Natural killer cell (primary cell): ENCODE results near the gene CCDC86. TPM values are rescaled to one million over a fixed set of nuclear protein-coding genes. Genes with fewer than 3 reads are reported as not detected.

ENCODE experiments used
- ATAC-seq, 3 donors: fragments of 150-1000 bp in 2 of 3; fragments of 200-7000 bp in 1 of 3; cut with Tn5 transposase; 1 replicate in 1 of 3; 2 replicates in 2 of 3; pipeline ENCODE4 v1.10.0; 2021; ENCODE audit warnings: mild to moderate bottlenecking in 2 of 3, moderate library complexity in 2 of 3
- DNase-seq, 2 donors: peaks; one replicate each; pipeline versions ENCODE4 v3.0.0 to v3.0.0-alpha.2; 2013 to 2021; ENCODE audit warnings: mixed read lengths in 1 of 2
- H3K27ac ChIP-seq: one replicate; pipeline ENCODE4 v1.5.1; 2013; ENCODE audit warnings: mild to moderate bottlenecking, low read length
- H3K27me3 ChIP-seq: one replicate; pipeline ENCODE4 v1.6.1; 2013; ENCODE audit warnings: low read length; ENCODE audit not compliant: control insufficient read depth, insufficient read depth
- H3K36me3 ChIP-seq: one replicate; pipeline ENCODE4 v1.6.1; 2013; ENCODE audit warnings: low read length; ENCODE audit not compliant: control insufficient read depth, insufficient read depth
- H3K4me1 ChIP-seq: one replicate; pipeline ENCODE4 v1.6.1; 2013; ENCODE audit warnings: low read length; ENCODE audit not compliant: control insufficient read depth, insufficient read depth
- H3K4me3 ChIP-seq: one replicate; pipeline ENCODE4 v1.5.1; 2013; ENCODE audit warnings: low read length
- H3K9me3 ChIP-seq: one replicate; pipeline ENCODE4 v1.6.1; 2013; ENCODE audit warnings: low read length; ENCODE audit not compliant: control insufficient read depth, insufficient read depth
- H3K27ac Mint-ChIP-seq, 2 donors: one replicate each; pipeline ENCODE4 v1.8.0; 2022; ENCODE audit warnings: mild to moderate bottlenecking in 2 of 2, mixed read lengths in 2 of 2, moderate library complexity in 1 of 2
- H3K27me3 Mint-ChIP-seq, 2 donors: one replicate each; pipeline ENCODE4 v1.8.0; 2022; ENCODE audit warnings: low read depth in 2 of 2, mixed read lengths in 2 of 2
- H3K36me3 Mint-ChIP-seq: one replicate; pipeline ENCODE4 v1.8.0; 2022; ENCODE audit warnings: mixed read lengths
- H3K4me1 Mint-ChIP-seq, 2 donors: one replicate each; pipeline ENCODE4 v1.8.0; 2022; ENCODE audit warnings: mixed read lengths in 2 of 2
- H3K4me3 Mint-ChIP-seq: one replicate; pipeline ENCODE4 v1.8.0; 2022; ENCODE audit warnings: mild to moderate bottlenecking, moderate library complexity, mixed read lengths
- H3K9me3 Mint-ChIP-seq, 2 donors: one replicate each; pipeline ENCODE4 v1.8.0; 2022; ENCODE audit warnings: mixed read lengths in 2 of 2
- WGBS: methylation state at CpG from one replicate; pipeline ENCODE4 v1.1.7; 2013; ENCODE audit warnings: missing lambda C conversion rate; ENCODE audit not compliant: insufficient coverage; 5-methylcytosine and 5-hydroxymethylcytosine counted together
- intact Hi-C: fragments of 100-400 bp; cut with micrococcal nuclease; formaldehyde crosslinking; loops from one replicate; pipeline ENCODE4 v1.14.2; 2022
- total RNA-seq, 4 donors: library from RNA; stranded (reverse); fragments of 120-200 nt in 1 of 4; gene quantifications; one replicate each; pipeline versions ENCODE4 v1.2.3 to v1.2.4, GENCODE V29; 2013 to 2022
- TF ChIP-seq, protein P1 (sequence below): fragments of 200-600 bp; IDR thresholded peaks from one replicate; pipeline ENCODE4 v1.8.0; 2022; ENCODE audit warnings: antibody characterized with exemption

The CCDC86 gene
- total RNA-seq, 3 donors from 2014 or later (not counting 1 experiment from before 2014, with no cell fraction given): 10.6 to 12.5 (median 10.7) TPM

- 93% methylated on average over 29 of the region's 29 CpGs for WGBS
- no peak overlapping the region for H3K4me3 Mint-ChIP-seq
- H3K4me1 Mint-ChIP-seq: peaks cover 5 to 12% of the 10 kb centered on the region in 2 donors
- H3K27ac Mint-ChIP-seq: no peak overlapping the region
- Histone ChIP-seq H3K27ac (no peak overlapping the region), H3K36me3 (peaks cover 34% of the 10 kb centered on the region), H3K27me3 (no peaks in the 10 kb centered on the region), H3K4me1 (no peaks in the 10 kb centered on the region), H3K9me3 (no peaks in the 10 kb centered on the region), H3K4me3 (no peak overlapping the region)
- TF ChIP-seq, protein P1, sequence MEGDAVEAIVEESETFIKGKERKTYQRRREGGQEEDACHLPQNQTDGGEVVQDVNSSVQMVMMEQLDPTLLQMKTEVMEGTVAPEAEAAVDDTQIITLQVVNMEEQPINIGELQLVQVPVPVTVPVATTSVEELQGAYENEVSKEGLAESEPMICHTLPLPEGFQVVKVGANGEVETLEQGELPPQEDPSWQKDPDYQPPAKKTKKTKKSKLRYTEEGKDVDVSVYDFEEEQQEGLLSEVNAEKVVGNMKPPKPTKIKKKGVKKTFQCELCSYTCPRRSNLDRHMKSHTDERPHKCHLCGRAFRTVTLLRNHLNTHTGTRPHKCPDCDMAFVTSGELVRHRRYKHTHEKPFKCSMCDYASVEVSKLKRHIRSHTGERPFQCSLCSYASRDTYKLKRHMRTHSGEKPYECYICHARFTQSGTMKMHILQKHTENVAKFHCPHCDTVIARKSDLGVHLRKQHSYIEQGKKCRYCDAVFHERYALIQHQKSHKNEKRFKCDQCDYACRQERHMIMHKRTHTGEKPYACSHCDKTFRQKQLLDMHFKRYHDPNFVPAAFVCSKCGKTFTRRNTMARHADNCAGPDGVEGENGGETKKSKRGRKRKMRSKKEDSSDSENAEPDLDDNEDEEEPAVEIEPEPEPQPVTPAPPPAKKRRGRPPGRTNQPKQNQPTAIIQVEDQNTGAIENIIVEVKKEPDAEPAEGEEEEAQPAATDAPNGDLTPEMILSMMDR: no peak
- no peaks in the 10 kb centered on the region for H3K36me3 Mint-ChIP-seq
- ATAC-seq: no peak
- intact Hi-C loops: no loop called here
- no peaks in the 10 kb centered on the region for H3K9me3 Mint-ChIP-seq
- DNase-seq: no peak
- no peaks in the 10 kb centered on the region for H3K27me3 Mint-ChIP-seq
These were observed 8.0 kb downstream of the CCDC86 start for GRCh38 chr11:60849641-60850520.

- Histone ChIP-seq H3K9me3 (no peaks in the 10 kb centered on the region), H3K27ac (no peak overlapping the region), H3K27me3 (no peaks in the 10 kb centered on the region), H3K36me3 (peaks cover 34% of the 10 kb centered on the region), H3K4me1 (no peaks in the 10 kb centered on the region), H3K4me3 (no peak overlapping the region)
- H3K27ac Mint-ChIP-seq: no peak overlapping the region
- H3K36me3 Mint-ChIP-seq: no peaks in the 10 kb centered on the region
- intact Hi-C loops: no loop called here
- ATAC-seq (no peak), DNase-seq (no peak)
- H3K4me3 Mint-ChIP-seq: no peak overlapping the region
- no peaks in the 10 kb centered on the region for H3K9me3 Mint-ChIP-seq
- 93% methylated on average over 17 of the region's 17 CpGs for WGBS
- TF ChIP-seq, protein P1: no peak
- no peaks in the 10 kb centered on the region for H3K27me3 Mint-ChIP-seq
- H3K4me1 Mint-ChIP-seq: peaks cover 0 to 5% of the 10 kb centered on the region in 2 donors
These were observed 9.6 kb downstream of the CCDC86 start for GRCh38 chr11:60851327-60852104.

GRCh38 chr11:60852117-60852981 is 10.4 kb downstream of the CCDC86 start:
- H3K27ac Mint-ChIP-seq: no peak overlapping the region
- TF ChIP-seq, protein P1: no peak
- no peaks in the 10 kb centered on the region for H3K9me3 Mint-ChIP-seq
- no peaks in the 10 kb centered on the region for H3K27me3 Mint-ChIP-seq
- Histone ChIP-seq H3K4me1 (no peaks in the 10 kb centered on the region), H3K9me3 (no peaks in the 10 kb centered on the region), H3K4me3 (no peak overlapping the region), H3K27me3 (no peaks in the 10 kb centered on the region), H3K27ac (no peak overlapping the region), H3K36me3 (peaks cover 34% of the 10 kb centered on the region)
- no peak for DNase-seq
- peaks cover 0 to 5% of the 10 kb centered on the region in 2 donors for H3K4me1 Mint-ChIP-seq
- no peaks in the 10 kb centered on the region for H3K36me3 Mint-ChIP-seq
- no peak overlapping the region for H3K4me3 Mint-ChIP-seq
- intact Hi-C loops: no loop called here
- ATAC-seq: no peak
- WGBS: 96% methylated on average over 78 of the region's 78 CpGs
